Measurements from ENCODE around the gene CFAP70.

CFAP70 gene

GRCh38 chr10:73246322-73246645 is 112.4 kb downstream of the CFAP70 start:
- TF ChIP-seq YY1 (IDR thresholded peaks at IDR 0.05; ENCODE audit: low read depth) (no peak), FOXM1 (IDR thresholded peaks at IDR 0.05; ENCODE audit: borderline replicate concordance, low read depth) (no peak), NFIC (IDR thresholded peaks at IDR 0.05) (no peak), ZBTB7A (IDR thresholded peaks at IDR 0.05; ENCODE audit: low read depth) (no peak), USF1 (IDR thresholded peaks at IDR 0.05) (no peak), CEBPB (IDR thresholded peaks at IDR 0.05) (no peak), TAF1 (IDR thresholded peaks at IDR 0.05; ENCODE audit: low read depth) (no peak), CREB1 (IDR thresholded peaks at IDR 0.05; ENCODE audit: low read depth) (no peak), RAD21 (IDR thresholded peaks at IDR 0.05; ENCODE audit: low read depth) (no peak; the same call in 1 of the 2 replicates), TEAD4 (IDR thresholded peaks at IDR 0.05) (no peak), MAX (IDR thresholded peaks at IDR 0.05) (no peak), TCF12 (IDR thresholded peaks at IDR 0.05; ENCODE audit: low read depth) (no peak), EP300 (IDR thresholded peaks at IDR 0.05; ENCODE audit: borderline replicate concordance) (no peak), EGR1 (IDR thresholded peaks at IDR 0.05) (no peak)
- TF ChIP-seq, protein P1, sequence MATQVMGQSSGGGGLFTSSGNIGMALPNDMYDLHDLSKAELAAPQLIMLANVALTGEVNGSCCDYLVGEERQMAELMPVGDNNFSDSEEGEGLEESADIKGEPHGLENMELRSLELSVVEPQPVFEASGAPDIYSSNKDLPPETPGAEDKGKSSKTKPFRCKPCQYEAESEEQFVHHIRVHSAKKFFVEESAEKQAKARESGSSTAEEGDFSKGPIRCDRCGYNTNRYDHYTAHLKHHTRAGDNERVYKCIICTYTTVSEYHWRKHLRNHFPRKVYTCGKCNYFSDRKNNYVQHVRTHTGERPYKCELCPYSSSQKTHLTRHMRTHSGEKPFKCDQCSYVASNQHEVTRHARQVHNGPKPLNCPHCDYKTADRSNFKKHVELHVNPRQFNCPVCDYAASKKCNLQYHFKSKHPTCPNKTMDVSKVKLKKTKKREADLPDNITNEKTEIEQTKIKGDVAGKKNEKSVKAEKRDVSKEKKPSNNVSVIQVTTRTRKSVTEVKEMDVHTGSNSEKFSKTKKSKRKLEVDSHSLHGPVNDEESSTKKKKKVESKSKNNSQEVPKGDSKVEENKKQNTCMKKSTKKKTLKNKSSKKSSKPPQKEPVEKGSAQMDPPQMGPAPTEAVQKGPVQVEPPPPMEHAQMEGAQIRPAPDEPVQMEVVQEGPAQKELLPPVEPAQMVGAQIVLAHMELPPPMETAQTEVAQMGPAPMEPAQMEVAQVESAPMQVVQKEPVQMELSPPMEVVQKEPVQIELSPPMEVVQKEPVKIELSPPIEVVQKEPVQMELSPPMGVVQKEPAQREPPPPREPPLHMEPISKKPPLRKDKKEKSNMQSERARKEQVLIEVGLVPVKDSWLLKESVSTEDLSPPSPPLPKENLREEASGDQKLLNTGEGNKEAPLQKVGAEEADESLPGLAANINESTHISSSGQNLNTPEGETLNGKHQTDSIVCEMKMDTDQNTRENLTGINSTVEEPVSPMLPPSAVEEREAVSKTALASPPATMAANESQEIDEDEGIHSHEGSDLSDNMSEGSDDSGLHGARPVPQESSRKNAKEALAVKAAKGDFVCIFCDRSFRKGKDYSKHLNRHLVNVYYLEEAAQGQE (IDR thresholded peaks at IDR 0.05; ENCODE audit: low read depth), result no peak

DNA sequence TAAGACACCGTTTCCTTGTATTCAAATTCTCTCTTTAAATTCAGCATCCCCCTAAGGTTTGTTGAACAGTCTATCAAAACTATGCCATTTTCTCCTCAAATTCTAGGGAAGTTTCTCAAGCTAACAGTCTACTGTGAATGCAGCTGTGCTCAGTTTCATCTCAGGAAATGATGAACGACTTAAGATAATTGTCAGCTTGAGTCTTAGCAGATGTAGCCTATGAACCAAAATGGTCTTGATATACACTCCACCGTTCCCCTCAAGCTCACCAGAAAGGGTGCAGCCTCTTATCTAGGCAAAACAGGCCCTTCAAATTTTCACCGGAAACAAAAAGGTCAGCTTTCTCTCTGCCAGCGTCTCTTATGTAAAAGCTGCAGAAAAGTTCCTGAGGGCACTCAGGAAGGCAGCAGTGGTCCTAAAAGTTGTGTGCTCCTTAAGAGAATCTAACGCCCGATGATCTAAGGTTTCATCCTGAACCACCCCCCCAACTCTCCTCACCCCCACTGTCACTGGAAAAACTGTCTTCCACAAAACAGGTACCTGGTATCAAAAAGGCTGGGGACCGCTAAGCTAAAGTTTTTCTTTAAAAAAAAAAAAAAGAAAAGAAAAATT is 113.7 kb downstream of the CFAP70 start:
- TF ChIP-seq TCF12 (IDR thresholded peaks at IDR 0.05; ENCODE audit: low read depth) (no peak), EP300 (IDR thresholded peaks at IDR 0.05; ENCODE audit: borderline replicate concordance) (no peak), RAD21 (IDR thresholded peaks at IDR 0.05; ENCODE audit: low read depth) (no peak), TAF1 (IDR thresholded peaks at IDR 0.05; ENCODE audit: low read depth) (no peak), FOXM1 (IDR thresholded peaks at IDR 0.05; ENCODE audit: borderline replicate concordance, low read depth) (no peak), USF1 (IDR thresholded peaks at IDR 0.05) (no peak), MAX (IDR thresholded peaks at IDR 0.05) (no peak), ZBTB7A (IDR thresholded peaks at IDR 0.05; ENCODE audit: low read depth) (no peak), YY1 (IDR thresholded peaks at IDR 0.05; ENCODE audit: low read depth) (no peak), EGR1 (IDR thresholded peaks at IDR 0.05) (no peak)
- TF ChIP-seq, protein P1 (IDR thresholded peaks at IDR 0.05; ENCODE audit: low read depth), result no peak

DNA sequence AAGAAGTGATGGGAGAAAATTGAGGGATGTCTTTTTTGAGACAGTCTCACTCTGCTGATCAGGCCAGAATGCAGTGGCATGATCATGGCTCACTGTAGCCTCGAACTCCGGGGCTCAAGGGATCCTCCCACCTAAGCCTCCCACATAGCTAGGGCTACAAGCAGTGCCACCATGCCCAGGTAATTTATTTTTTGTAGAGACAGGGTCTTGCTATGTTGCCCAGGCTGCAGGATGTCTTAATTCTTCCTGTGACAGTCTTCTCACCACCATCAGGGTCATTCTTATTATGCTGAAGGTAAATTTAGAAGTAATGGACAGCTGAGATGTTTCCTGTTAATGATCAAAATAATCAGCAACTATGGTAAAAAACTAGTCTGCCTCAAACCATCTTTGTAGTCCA is 118.8 kb downstream of the CFAP70 start:
- TF ChIP-seq TAF1 (IDR thresholded peaks at IDR 0.05; ENCODE audit: low read depth) (no peak), CREB1 (IDR thresholded peaks at IDR 0.05; ENCODE audit: low read depth) (no peak), NFIC (IDR thresholded peaks at IDR 0.05) (no peak), TCF12 (IDR thresholded peaks at IDR 0.05; ENCODE audit: low read depth) (no peak), USF1 (IDR thresholded peaks at IDR 0.05) (no peak), RAD21 (IDR thresholded peaks at IDR 0.05; ENCODE audit: low read depth) (no peak)

GRCh38 chr10:73238990-73239566 is 119.6 kb downstream of the CFAP70 start:
- TF ChIP-seq CEBPB (IDR thresholded peaks at IDR 0.05) (no peak), CREB1 (IDR thresholded peaks at IDR 0.05; ENCODE audit: low read depth) (no peak), FOXM1 (IDR thresholded peaks at IDR 0.05; ENCODE audit: borderline replicate concordance, low read depth) (no peak), EP300 (IDR thresholded peaks at IDR 0.05; ENCODE audit: borderline replicate concordance) (no peak), TCF12 (IDR thresholded peaks at IDR 0.05; ENCODE audit: low read depth) (no peak), YY1 (IDR thresholded peaks at IDR 0.05; ENCODE audit: low read depth) (no peak), EGR1 (IDR thresholded peaks at IDR 0.05) (no peak), NFIC (IDR thresholded peaks at IDR 0.05) (no peak), TAF1 (IDR thresholded peaks at IDR 0.05; ENCODE audit: low read depth) (no peak), RAD21 (IDR thresholded peaks at IDR 0.05; ENCODE audit: low read depth) (no peak)

DNA sequence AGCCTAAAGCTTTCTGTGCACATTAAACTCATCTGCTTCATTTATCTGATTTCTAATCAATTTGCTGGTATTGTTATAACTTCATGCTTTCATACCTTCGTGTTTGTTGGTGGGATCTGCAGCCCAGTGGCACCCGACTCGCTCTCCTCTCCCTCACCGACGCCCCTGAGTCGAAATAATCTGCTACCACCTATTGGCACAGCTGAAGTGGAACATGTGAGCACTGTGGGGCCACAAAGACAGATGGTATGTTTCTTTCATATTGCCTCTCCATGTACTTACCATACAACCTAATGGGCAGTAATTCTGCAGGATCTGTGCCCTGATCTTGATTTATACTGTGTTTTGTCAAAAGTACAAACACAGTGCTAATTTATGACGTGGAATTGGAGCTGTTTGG is 124.0 kb downstream of the CFAP70 start:
- TF ChIP-seq YY1 (IDR thresholded peaks at IDR 0.05; ENCODE audit: low read depth), result no peak
- TF ChIP-seq ZBTB7A (IDR thresholded peaks at IDR 0.05; ENCODE audit: low read depth), result no peak
- no peak for TF ChIP-seq EP300 (IDR thresholded peaks at IDR 0.05; ENCODE audit: borderline replicate concordance)
- no peak for TF ChIP-seq NFIC (IDR thresholded peaks at IDR 0.05)
- TF ChIP-seq MAX (IDR thresholded peaks at IDR 0.05), result no peak
- TF ChIP-seq TCF12 (IDR thresholded peaks at IDR 0.05; ENCODE audit: low read depth), result no peak
- no peak for TF ChIP-seq USF1 (IDR thresholded peaks at IDR 0.05)
- TF ChIP-seq TEAD4 (IDR thresholded peaks at IDR 0.05), result no peak
- TF ChIP-seq, protein P1 (IDR thresholded peaks at IDR 0.05; ENCODE audit: low read depth), result no peak
- no peak for TF ChIP-seq CREB1 (IDR thresholded peaks at IDR 0.05; ENCODE audit: low read depth)
- TF ChIP-seq TAF1 (IDR thresholded peaks at IDR 0.05; ENCODE audit: low read depth), result no peak
- TF ChIP-seq RAD21 (IDR thresholded peaks at IDR 0.05; ENCODE audit: low read depth), result no peak
- TF ChIP-seq EGR1 (IDR thresholded peaks at IDR 0.05), result no peak
